Measurements from ENCODE around the gene ZC3H6. TPM values are rescaled to one million over a fixed set of nuclear protein-coding genes. Genes with fewer than 3 reads are reported as not detected.

Gene ZC3H6
- total and polyA plus RNA-seq, 2 donors (not counting 1 experiment from before 2014, with no cell fraction given), result 1.7 to 6.6 TPM

GRCh38 chr2:112290088-112290487, 14.7 kb downstream of the ZC3H6 start:
- Histone ChIP-seq H3K4me2 (ENCODE audit: extremely low read depth, insufficient read depth, low read length) (no peak overlapping the region), H4K20me1 (ENCODE audit: control insufficient read depth, extremely low read depth, insufficient read depth, low read length) (no peaks in the 10 kb centered on the region), H3K9ac (ENCODE audit: insufficient read depth, low read length) (no peak overlapping the region), H3K4me3 (replicated peaks in 1 of 4; ENCODE audit: control extremely low read depth in 1 of 4, insufficient read depth in 1 of 4, low read depth in 3 of 4, low read length in 4 of 4) (no peak overlapping the region), H3K79me2 (ENCODE audit: control insufficient read depth, insufficient read depth, low read length) (no peaks in the 10 kb centered on the region), H3K27me3 (ENCODE audit: control insufficient read depth, insufficient read depth, low read length) (no peaks in the 10 kb centered on the region), H3K27ac (ENCODE audit: insufficient read depth, low read length) (no peak overlapping the region), H2AFZ (ENCODE audit: low read length) (no peak overlapping the region), H3K36me3 (ENCODE audit: control insufficient read depth, insufficient read depth, low read length) (no peaks in the 10 kb centered on the region), H3K4me1 (ENCODE audit: control insufficient read depth, extremely low read depth, insufficient read depth, low read length) (no peaks in the 10 kb centered on the region), H3K9me3 (ENCODE audit: control insufficient read depth, insufficient read depth, low read depth, low read length) (no peaks in the 10 kb centered on the region)
- no peak for DNase-seq (ENCODE audit: low read depth in 2 of 2)
- TF ChIP-seq CTCF (conservative IDR thresholded peaks at IDR 0.05 in 1 of 2, IDR thresholded peaks at IDR 0.05 in 1 of 2; ENCODE audit: low read depth in 1 of 2, low read length in 2 of 2) (no peak), EZH2 (IDR thresholded peaks at IDR 0.05; ENCODE audit: low read length, missing control alignments) (no peak)

GRCh38 chr2:112290648-112291047, 15.3 kb downstream of the ZC3H6 start:
- no peak for DNase-seq (ENCODE audit: low read depth in 2 of 2)
- H3K9ac ChIP-seq (ENCODE audit: insufficient read depth, low read length), result no peak overlapping the region

GRCh38 chr2:112293636-112294401, 18.4 kb downstream of the ZC3H6 start:
- Histone ChIP-seq H3K9me3 (ENCODE audit: control insufficient read depth, insufficient read depth, low read depth, low read length) (no peaks in the 10 kb centered on the region), H3K4me3 (replicated peaks in 1 of 4; ENCODE audit: control extremely low read depth in 1 of 4, insufficient read depth in 1 of 4, low read depth in 3 of 4, low read length in 4 of 4) (no peak overlapping the region), H3K27me3 (ENCODE audit: control insufficient read depth, insufficient read depth, low read length) (no peaks in the 10 kb centered on the region), H2AFZ (ENCODE audit: low read length) (no peak overlapping the region), H3K27ac (ENCODE audit: insufficient read depth, low read length) (no peak overlapping the region), H3K4me1 (ENCODE audit: control insufficient read depth, extremely low read depth, insufficient read depth, low read length) (no peaks in the 10 kb centered on the region), H3K36me3 (ENCODE audit: control insufficient read depth, insufficient read depth, low read length) (no peaks in the 10 kb centered on the region), H4K20me1 (ENCODE audit: control insufficient read depth, extremely low read depth, insufficient read depth, low read length) (no peaks in the 10 kb centered on the region), H3K4me2 (ENCODE audit: extremely low read depth, insufficient read depth, low read length) (no peak overlapping the region), H3K9ac (ENCODE audit: insufficient read depth, low read length) (no peak overlapping the region), H3K79me2 (ENCODE audit: control insufficient read depth, insufficient read depth, low read length) (no peaks in the 10 kb centered on the region)
- TF ChIP-seq EZH2 (IDR thresholded peaks at IDR 0.05; ENCODE audit: low read length, missing control alignments) (no peak), CTCF (conservative IDR thresholded peaks at IDR 0.05 in 1 of 2, IDR thresholded peaks at IDR 0.05 in 1 of 2; ENCODE audit: low read depth in 1 of 2, low read length in 2 of 2) (no peak)
- no peak for DNase-seq (ENCODE audit: low read depth in 2 of 2)

More at GRCh38 chr2:112290648-112291047, 15.3 kb downstream of the ZC3H6 start:
- Histone ChIP-seq H3K79me2 (ENCODE audit: control insufficient read depth, insufficient read depth, low read length) (no peaks in the 10 kb centered on the region), H2AFZ (ENCODE audit: low read length) (no peak overlapping the region), H3K27me3 (ENCODE audit: control insufficient read depth, insufficient read depth, low read length) (no peaks in the 10 kb centered on the region), H4K20me1 (ENCODE audit: control insufficient read depth, extremely low read depth, insufficient read depth, low read length) (no peaks in the 10 kb centered on the region), H3K4me3 (replicated peaks in 1 of 4; ENCODE audit: control extremely low read depth in 1 of 4, insufficient read depth in 1 of 4, low read depth in 3 of 4, low read length in 4 of 4) (no peak overlapping the region), H3K9me3 (ENCODE audit: control insufficient read depth, insufficient read depth, low read depth, low read length) (no peaks in the 10 kb centered on the region), H3K27ac (ENCODE audit: insufficient read depth, low read length) (no peak overlapping the region), H3K4me2 (ENCODE audit: extremely low read depth, insufficient read depth, low read length) (no peak overlapping the region), H3K4me1 (ENCODE audit: control insufficient read depth, extremely low read depth, insufficient read depth, low read length) (no peaks in the 10 kb centered on the region), H3K36me3 (ENCODE audit: control insufficient read depth, insufficient read depth, low read length) (no peaks in the 10 kb centered on the region)
- TF ChIP-seq CTCF (conservative IDR thresholded peaks at IDR 0.05 in 1 of 2, IDR thresholded peaks at IDR 0.05 in 1 of 2; ENCODE audit: low read depth in 1 of 2, low read length in 2 of 2), result no peak

All from fibroblast of lung (primary cell).